ENCODE data around the gene HES1. TPM values are rescaled to one million over a fixed set of nuclear protein-coding genes. Genes with fewer than 3 reads are reported as not detected.

The HES1 gene
- total and polyA plus RNA-seq, 9 donors: 16.7 to 116 (median 35.0) TPM

DNA sequence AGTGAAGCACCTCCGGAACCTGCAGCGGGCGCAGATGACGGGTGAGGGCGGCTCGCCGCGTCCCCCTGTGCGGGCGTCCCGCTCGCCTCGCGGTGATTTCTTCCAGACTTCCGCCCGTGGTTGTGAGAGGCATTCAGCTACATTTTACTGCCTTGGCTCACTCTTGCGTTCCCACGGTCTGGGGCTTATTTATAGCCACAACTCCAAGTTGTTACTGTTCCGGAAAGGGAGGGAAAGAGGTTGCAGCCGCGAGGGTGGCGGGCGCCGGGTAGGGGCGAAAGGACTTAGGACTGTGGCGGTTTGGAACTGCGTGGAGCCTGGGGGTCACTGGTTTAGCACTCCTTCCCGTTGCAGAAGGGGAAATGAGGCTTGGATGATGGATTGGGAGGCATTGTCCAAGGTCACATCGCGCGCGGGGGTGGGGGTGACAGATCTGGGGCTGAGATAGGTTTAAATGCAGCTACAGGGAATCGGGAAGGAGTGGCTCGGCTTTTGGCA, 1.1 kb downstream of the HES1 start:
- H3K27me3 ChIP-seq: no peaks in the 10 kb centered on the region
- TF ChIP-seq, protein P1, sequence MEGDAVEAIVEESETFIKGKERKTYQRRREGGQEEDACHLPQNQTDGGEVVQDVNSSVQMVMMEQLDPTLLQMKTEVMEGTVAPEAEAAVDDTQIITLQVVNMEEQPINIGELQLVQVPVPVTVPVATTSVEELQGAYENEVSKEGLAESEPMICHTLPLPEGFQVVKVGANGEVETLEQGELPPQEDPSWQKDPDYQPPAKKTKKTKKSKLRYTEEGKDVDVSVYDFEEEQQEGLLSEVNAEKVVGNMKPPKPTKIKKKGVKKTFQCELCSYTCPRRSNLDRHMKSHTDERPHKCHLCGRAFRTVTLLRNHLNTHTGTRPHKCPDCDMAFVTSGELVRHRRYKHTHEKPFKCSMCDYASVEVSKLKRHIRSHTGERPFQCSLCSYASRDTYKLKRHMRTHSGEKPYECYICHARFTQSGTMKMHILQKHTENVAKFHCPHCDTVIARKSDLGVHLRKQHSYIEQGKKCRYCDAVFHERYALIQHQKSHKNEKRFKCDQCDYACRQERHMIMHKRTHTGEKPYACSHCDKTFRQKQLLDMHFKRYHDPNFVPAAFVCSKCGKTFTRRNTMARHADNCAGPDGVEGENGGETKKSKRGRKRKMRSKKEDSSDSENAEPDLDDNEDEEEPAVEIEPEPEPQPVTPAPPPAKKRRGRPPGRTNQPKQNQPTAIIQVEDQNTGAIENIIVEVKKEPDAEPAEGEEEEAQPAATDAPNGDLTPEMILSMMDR (IDR thresholded peaks at IDR 0.05): no peak
- TF ChIP-seq EP300 (IDR thresholded peaks at IDR 0.05) (no peak), POLR2A (IDR thresholded peaks at IDR 0.05) (no peak)
- H3K9me3 ChIP-seq: no peaks in the 10 kb centered on the region
- 0 to 1% (median 0%) methylated on average over 34 of the region's 34 CpGs for WGBS, 3 donors
- H3K36me3 ChIP-seq: no peaks in the 10 kb centered on the region
- peak overlapping the region; percentile 54 to 96 for H3K27ac ChIP-seq
- peak overlapping the region; percentile 52 for H3K4me3 ChIP-seq
- H3K4me1 ChIP-seq (ENCODE audit: insufficient read depth): peaks cover 13% of the 10 kb centered on the region
- peak; percentile 50 to 73 (median 63) for DNase-seq
- intact Hi-C loops (cut with DNase I): loop anchor here (2.0 to 10.0 kb wide), 9 partner anchors 62 to 355 kb away; no protein-coding TSS in a partner anchor

DNA sequence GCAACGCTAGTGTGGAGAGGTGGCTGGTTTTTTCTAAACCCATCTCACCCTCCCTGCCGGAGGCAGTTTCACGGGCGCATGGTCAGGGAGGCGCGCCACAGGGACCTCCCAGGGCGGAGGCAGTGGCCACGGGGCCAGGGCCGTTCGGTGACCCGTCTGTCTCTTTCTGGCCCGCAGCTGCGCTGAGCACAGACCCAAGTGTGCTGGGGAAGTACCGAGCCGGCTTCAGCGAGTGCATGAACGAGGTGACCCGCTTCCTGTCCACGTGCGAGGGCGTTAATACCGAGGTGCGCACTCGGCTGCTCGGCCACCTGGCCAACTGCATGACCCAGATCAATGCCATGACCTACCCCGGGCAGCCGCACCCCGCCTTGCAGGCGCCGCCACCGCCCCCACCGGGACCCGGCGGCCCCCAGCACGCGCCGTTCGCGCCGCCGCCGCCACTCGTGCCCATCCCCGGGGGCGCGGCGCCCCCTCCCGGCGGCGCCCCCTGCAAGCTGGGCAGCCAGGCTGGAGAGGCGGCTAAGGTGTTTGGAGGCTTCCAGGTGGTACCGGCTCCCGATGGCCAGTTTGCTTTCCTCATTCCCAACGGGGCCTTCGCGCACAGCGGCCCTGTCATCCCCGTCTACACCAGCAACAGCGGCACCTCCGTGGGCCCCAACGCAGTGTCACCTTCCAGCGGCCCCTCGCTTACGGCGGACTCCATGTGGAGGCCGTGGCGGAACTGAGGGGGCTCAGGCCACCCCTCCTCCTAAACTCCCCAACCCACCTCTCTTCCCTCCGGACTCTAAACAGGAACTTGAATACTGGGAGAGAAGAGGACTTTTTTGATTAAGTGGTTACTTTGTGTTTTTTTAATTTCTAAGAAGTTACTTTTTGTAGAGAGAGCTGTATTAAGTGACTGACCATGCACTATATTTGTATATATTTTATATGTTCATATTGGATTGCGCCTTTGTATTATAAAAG, 1.8 kb downstream of the HES1 start:
- peak; percentile 6 for TF ChIP-seq POLR2A (IDR thresholded peaks at IDR 0.05)
- TF ChIP-seq, protein P1 (IDR thresholded peaks at IDR 0.05): peak in 2 of 3 donors; percentile 47 to 58
- TF ChIP-seq EP300 (IDR thresholded peaks at IDR 0.05): no peak
- peak overlapping the region; percentile 54 to 96 for H3K27ac ChIP-seq
- H3K36me3 ChIP-seq: no peaks in the 10 kb centered on the region
- H3K4me3 ChIP-seq: peak overlapping the region; percentile 52
- peaks cover 14% of the 10 kb centered on the region for H3K4me1 ChIP-seq (ENCODE audit: insufficient read depth)
- intact Hi-C loops (cut with DNase I): loop anchor here (2.0 to 10.0 kb wide), 9 partner anchors 63 to 355 kb away; no protein-coding TSS in a partner anchor
- no peaks in the 10 kb centered on the region for H3K9me3 ChIP-seq
- peak; percentile 67 to 81 (median 75) for DNase-seq
- WGBS, 3 donors: 3 to 8% (median 5%) methylated on average over 37 to 69 of the region's 69 CpGs
- no peaks in the 10 kb centered on the region for H3K27me3 ChIP-seq

GRCh38 chr3:194138732-194139070, 2.8 kb downstream of the HES1 start:
- Histone ChIP-seq H3K9me3 (no peaks in the 10 kb centered on the region), H3K36me3 (no peaks in the 10 kb centered on the region), H3K27me3 (no peaks in the 10 kb centered on the region), H3K27ac (no peak overlapping the region), H3K4me1 (ENCODE audit: insufficient read depth) (peaks cover 14% of the 10 kb centered on the region), H3K4me3 (no peak overlapping the region)
- TF ChIP-seq, protein P1 (IDR thresholded peaks at IDR 0.05): no peak
- no peak for TF ChIP-seq EP300 (IDR thresholded peaks at IDR 0.05)
- no peak for TF ChIP-seq POLR2A (IDR thresholded peaks at IDR 0.05)
- DNase-seq: no peak
- intact Hi-C loops (cut with DNase I): loop anchor here (5.0 to 10.0 kb wide), 8 partner anchors 64 to 356 kb away; no protein-coding TSS in a partner anchor
- WGBS, 3 donors: 19 to 30% (median 26%) methylated on average over 4 of the region's 4 CpGs

GRCh38 chr3:194139071-194139813, 3.3 kb downstream of the HES1 start:
- Histone ChIP-seq H3K27me3 (no peaks in the 10 kb centered on the region), H3K4me3 (no peak overlapping the region), H3K4me1 (ENCODE audit: insufficient read depth) (peaks cover 14% of the 10 kb centered on the region), H3K27ac (no peak overlapping the region), H3K36me3 (no peaks in the 10 kb centered on the region), H3K9me3 (no peaks in the 10 kb centered on the region)
- DNase-seq: peak in 4 of 5 donors; percentile 52 to 61 (median 56)
- WGBS, 3 donors: 9 to 15% (median 14%) methylated on average over 19 to 21 of the region's 21 CpGs
- no peak for TF ChIP-seq EP300 (IDR thresholded peaks at IDR 0.05)
- TF ChIP-seq, protein P1 (IDR thresholded peaks at IDR 0.05): no peak
- no peak for TF ChIP-seq POLR2A (IDR thresholded peaks at IDR 0.05)
- intact Hi-C loops (cut with DNase I): loop anchor here (5.0 to 10.0 kb wide), 8 partner anchors 64 to 357 kb away; no protein-coding TSS in a partner anchor
